ENCODE data around the gene ADAMTSL1. TPM values are rescaled to one million over a fixed set of nuclear protein-coding genes. Genes with fewer than 3 reads are reported as not detected.

ADAMTSL1 gene
- total and polyA plus RNA-seq, 2 of the 8 experiments (the other 6 are each of a cell fraction or from before 2014, with no cell fraction given) = 0.84 to 1.1 TPM

DNA sequence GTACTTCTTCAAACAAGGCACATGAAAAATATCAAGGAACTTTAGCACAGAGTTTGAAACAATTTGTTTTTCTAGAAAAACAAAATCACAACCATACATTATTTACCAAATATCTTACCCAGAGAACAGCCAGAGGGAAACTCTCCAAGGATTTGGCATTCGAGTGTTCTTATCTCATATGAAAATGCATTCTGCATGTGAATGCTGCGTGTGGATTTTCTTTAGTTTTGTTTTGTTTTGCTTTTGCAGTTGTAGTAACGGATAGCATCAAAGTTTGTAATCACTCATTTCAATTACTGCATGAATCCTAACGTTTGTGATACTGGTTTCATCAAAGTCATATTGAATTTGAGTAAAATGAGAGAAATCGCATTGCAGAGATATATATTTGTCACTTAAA lies 28.0 kb downstream of the ADAMTSL1 start (continued):
- TF ChIP-seq, protein P1, sequence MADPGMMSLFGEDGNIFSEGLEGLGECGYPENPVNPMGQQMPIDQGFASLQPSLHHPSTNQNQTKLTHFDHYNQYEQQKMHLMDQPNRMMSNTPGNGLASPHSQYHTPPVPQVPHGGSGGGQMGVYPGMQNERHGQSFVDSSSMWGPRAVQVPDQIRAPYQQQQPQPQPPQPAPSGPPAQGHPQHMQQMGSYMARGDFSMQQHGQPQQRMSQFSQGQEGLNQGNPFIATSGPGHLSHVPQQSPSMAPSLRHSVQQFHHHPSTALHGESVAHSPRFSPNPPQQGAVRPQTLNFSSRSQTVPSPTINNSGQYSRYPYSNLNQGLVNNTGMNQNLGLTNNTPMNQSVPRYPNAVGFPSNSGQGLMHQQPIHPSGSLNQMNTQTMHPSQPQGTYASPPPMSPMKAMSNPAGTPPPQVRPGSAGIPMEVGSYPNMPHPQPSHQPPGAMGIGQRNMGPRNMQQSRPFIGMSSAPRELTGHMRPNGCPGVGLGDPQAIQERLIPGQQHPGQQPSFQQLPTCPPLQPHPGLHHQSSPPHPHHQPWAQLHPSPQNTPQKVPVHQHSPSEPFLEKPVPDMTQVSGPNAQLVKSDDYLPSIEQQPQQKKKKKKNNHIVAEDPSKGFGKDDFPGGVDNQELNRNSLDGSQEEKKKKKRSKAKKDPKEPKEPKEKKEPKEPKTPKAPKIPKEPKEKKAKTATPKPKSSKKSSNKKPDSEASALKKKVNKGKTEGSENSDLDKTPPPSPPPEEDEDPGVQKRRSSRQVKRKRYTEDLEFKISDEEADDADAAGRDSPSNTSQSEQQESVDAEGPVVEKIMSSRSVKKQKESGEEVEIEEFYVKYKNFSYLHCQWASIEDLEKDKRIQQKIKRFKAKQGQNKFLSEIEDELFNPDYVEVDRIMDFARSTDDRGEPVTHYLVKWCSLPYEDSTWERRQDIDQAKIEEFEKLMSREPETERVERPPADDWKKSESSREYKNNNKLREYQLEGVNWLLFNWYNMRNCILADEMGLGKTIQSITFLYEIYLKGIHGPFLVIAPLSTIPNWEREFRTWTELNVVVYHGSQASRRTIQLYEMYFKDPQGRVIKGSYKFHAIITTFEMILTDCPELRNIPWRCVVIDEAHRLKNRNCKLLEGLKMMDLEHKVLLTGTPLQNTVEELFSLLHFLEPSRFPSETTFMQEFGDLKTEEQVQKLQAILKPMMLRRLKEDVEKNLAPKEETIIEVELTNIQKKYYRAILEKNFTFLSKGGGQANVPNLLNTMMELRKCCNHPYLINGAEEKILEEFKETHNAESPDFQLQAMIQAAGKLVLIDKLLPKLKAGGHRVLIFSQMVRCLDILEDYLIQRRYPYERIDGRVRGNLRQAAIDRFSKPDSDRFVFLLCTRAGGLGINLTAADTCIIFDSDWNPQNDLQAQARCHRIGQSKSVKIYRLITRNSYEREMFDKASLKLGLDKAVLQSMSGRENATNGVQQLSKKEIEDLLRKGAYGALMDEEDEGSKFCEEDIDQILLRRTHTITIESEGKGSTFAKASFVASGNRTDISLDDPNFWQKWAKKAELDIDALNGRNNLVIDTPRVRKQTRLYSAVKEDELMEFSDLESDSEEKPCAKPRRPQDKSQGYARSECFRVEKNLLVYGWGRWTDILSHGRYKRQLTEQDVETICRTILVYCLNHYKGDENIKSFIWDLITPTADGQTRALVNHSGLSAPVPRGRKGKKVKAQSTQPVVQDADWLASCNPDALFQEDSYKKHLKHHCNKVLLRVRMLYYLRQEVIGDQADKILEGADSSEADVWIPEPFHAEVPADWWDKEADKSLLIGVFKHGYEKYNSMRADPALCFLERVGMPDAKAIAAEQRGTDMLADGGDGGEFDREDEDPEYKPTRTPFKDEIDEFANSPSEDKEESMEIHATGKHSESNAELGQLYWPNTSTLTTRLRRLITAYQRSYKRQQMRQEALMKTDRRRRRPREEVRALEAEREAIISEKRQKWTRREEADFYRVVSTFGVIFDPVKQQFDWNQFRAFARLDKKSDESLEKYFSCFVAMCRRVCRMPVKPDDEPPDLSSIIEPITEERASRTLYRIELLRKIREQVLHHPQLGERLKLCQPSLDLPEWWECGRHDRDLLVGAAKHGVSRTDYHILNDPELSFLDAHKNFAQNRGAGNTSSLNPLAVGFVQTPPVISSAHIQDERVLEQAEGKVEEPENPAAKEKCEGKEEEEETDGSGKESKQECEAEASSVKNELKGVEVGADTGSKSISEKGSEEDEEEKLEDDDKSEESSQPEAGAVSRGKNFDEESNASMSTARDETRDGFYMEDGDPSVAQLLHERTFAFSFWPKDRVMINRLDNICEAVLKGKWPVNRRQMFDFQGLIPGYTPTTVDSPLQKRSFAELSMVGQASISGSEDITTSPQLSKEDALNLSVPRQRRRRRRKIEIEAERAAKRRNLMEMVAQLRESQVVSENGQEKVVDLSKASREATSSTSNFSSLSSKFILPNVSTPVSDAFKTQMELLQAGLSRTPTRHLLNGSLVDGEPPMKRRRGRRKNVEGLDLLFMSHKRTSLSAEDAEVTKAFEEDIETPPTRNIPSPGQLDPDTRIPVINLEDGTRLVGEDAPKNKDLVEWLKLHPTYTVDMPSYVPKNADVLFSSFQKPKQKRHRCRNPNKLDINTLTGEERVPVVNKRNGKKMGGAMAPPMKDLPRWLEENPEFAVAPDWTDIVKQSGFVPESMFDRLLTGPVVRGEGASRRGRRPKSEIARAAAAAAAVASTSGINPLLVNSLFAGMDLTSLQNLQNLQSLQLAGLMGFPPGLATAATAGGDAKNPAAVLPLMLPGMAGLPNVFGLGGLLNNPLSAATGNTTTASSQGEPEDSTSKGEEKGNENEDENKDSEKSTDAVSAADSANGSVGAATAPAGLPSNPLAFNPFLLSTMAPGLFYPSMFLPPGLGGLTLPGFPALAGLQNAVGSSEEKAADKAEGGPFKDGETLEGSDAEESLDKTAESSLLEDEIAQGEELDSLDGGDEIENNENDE (IDR thresholded peaks at IDR 0.05; ENCODE audit: insufficient replicate concordance, low read length) = no peak
- TF ChIP-seq, protein P2, sequence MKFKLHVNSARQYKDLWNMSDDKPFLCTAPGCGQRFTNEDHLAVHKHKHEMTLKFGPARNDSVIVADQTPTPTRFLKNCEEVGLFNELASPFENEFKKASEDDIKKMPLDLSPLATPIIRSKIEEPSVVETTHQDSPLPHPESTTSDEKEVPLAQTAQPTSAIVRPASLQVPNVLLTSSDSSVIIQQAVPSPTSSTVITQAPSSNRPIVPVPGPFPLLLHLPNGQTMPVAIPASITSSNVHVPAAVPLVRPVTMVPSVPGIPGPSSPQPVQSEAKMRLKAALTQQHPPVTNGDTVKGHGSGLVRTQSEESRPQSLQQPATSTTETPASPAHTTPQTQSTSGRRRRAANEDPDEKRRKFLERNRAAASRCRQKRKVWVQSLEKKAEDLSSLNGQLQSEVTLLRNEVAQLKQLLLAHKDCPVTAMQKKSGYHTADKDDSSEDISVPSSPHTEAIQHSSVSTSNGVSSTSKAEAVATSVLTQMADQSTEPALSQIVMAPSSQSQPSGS (IDR thresholded peaks at IDR 0.05; ENCODE audit: low read length) = no peak
- no peak for TF ChIP-seq RXRA (IDR thresholded peaks at IDR 0.05; ENCODE audit: insufficient read depth, low read depth, low read length)
- no peak for TF ChIP-seq EP300 (IDR thresholded peaks at IDR 0.05; ENCODE audit: borderline replicate concordance in 1 of 2, low read depth in 2 of 2, low read length in 2 of 2)
- TF ChIP-seq TBP (IDR thresholded peaks at IDR 0.05; ENCODE audit: low read depth, low read length) = no peak
- no peak for TF ChIP-seq RNF2 (IDR thresholded peaks at IDR 0.05; ENCODE audit: borderline replicate concordance, low read depth, low read length, missing control alignments, poor library complexity, severe bottlenecking)
- no peak for TF ChIP-seq KDM5A (IDR thresholded peaks at IDR 0.05; ENCODE audit: low read length)
- TF ChIP-seq NRF1 (IDR thresholded peaks at IDR 0.05; ENCODE audit: low read depth, low read length) = no peak
- no peak for TF ChIP-seq SP1 (IDR thresholded peaks at IDR 0.05; ENCODE audit: low read depth, low read length)
- no peak for TF ChIP-seq SRF (IDR thresholded peaks at IDR 0.05; ENCODE audit: low read depth, low read length)

All from H1 (cell line).